K562 (cell line): Measurements from ENCODE around the gene PTPMT1. TPM values are rescaled to one million over a fixed set of nuclear protein-coding genes. Genes with fewer than 3 reads are reported as not detected.
A peak's percentile ranks its signal among the peaks of the same experiment; 100 is the strongest.

Experiments used
- BRD9 ChIP-seq: fragments of 450-650 bp; IDR thresholded peaks from 2 replicates; pipeline ENCODE4 v1.6.1; 2018; ENCODE audit warnings: low read depth; ENCODE audit not compliant: partially characterized antibody
- BRF1 ChIP-seq: IDR thresholded peaks from 3 replicates; pipeline ENCODE4 v1.6.1; 2011; ENCODE audit warnings: borderline replicate concordance, mild to moderate bottlenecking; ENCODE audit not compliant: insufficient read length; ENCODE audit errors: extremely low read depth
- DPF2 ChIP-seq: fragments of 450-650 bp; IDR thresholded peaks from 2 replicates; pipeline ENCODE4 v1.6.1; 2016
- HLTF ChIP-seq: fragments of 450-650 bp; IDR thresholded peaks from 2 replicates; pipeline ENCODE4 v1.6.1; 2016
- HMBOX1 ChIP-seq: sonication (generic); IDR thresholded peaks from 2 replicates; pipeline ENCODE4 v1.6.1; 2016
- KAT2B ChIP-seq: IDR thresholded peaks from one replicate; pipeline ENCODE4 v1.6.1; 2012; ENCODE audit warnings: low read depth, mild to moderate bottlenecking, control low read depth, inconsistent platforms, low read length, moderate library complexity
- KLF1 ChIP-seq: fragments of 450-650 bp; IDR thresholded peaks from 2 replicates; pipeline ENCODE4 v1.6.1; 2016; ENCODE audit warnings: missing genetic modification characterization, missing compliant biosample characterization
- NR0B1 ChIP-seq: fragments of 450-650 bp; IDR thresholded peaks from one replicate; pipeline ENCODE4 v1.6.1; 2018; ENCODE audit warnings: mild to moderate bottlenecking, moderate library complexity; ENCODE audit not compliant: partially characterized antibody
- REST ChIP-seq, 2 experiments: fragments of 450-650 bp; formaldehyde crosslinking in 1 of 2; IDR thresholded peaks; 2 replicates each; pipeline versions ENCODE4 v1.4.0 to v1.6.1; 2014 to 2020; ENCODE audit warnings: mild to moderate bottlenecking in 2 of 2, borderline replicate concordance in 1 of 2, low read depth in 1 of 2
- SAFB ChIP-seq: fragments of 200-400 bp; formaldehyde crosslinking; IDR thresholded peaks from 2 replicates; pipeline ENCODE4 v1.6.1; 2017; ENCODE audit warnings: low read depth, low read length, borderline replicate concordance
- SMARCA4 ChIP-seq: fragments of 450-650 bp; IDR thresholded peaks from 2 replicates; pipeline ENCODE4 v1.6.1; 2016
- THRAP3 ChIP-seq: fragments of 450-650 bp; IDR thresholded peaks from 2 replicates; pipeline ENCODE4 v1.6.1; 2016; ENCODE audit warnings: mild to moderate bottlenecking, inconsistent platforms, borderline replicate concordance
- ZNF282 ChIP-seq: sonication (generic); formaldehyde crosslinking; IDR thresholded peaks from 2 replicates; pipeline ENCODE4 v1.8.1; 2023; ENCODE audit warnings: missing genetic modification reagents
- ZNF408 ChIP-seq: fragments of 250-450 bp; sonication (Bioruptor Pico); IDR thresholded peaks from 2 replicates; pipeline ENCODE4 v1.4.0; 2020; ENCODE audit warnings: low read depth, mild to moderate bottlenecking, moderate library complexity
- ZNF589 ChIP-seq: fragments of 200-800 bp; sonication (Bioruptor generic); IDR thresholded peaks from 2 replicates; pipeline ENCODE4 v1.6.1; 2016; ENCODE audit warnings: low read depth, missing genetic modification characterization, missing compliant biosample characterization
- ZNF668 ChIP-seq: fragments of 250-450 bp; sonication (Bioruptor Pico); IDR thresholded peaks from 2 replicates; pipeline ENCODE4 v1.8.0; 2022; ENCODE audit warnings: mild to moderate bottlenecking, inconsistent platforms
- ZNF740 ChIP-seq, 3 experiments: fragments of 200-800 bp in 1 of 3; sonication (Bioruptor generic) in 1 of 3; sonication (generic) in 1 of 3; formaldehyde crosslinking in 1 of 3; IDR thresholded peaks; 2 replicates each; pipeline versions ENCODE4 v1.6.1 to v1.8.0; 2016 to 2022; ENCODE audit warnings: mild to moderate bottlenecking in 2 of 3, missing compliant biosample characterization in 2 of 3, missing genetic modification characterization in 2 of 3, missing genetic modification reagents in 1 of 3
- polyA plus RNA-seq, 8 experiments: library from polyadenylated mRNA; depleted of rRNA in 4 of 8; stranded (reverse) in 5 of 8; unstranded in 3 of 8; fragments of >200 nt; fragmentation: Nextera tagmentation in 2 of 8; fragmentation: Illumina TruSeq in 1 of 8; extraction: Ambion mirVana in 2 of 8; extraction: Trizol in 1 of 8; gene quantifications; 2 replicates each; pipeline versions ENCODE4 v1.2.1 to v1.2.3, GENCODE V29; 2011 to 2014; ENCODE audit warnings: inconsistent platforms in 1 of 8, missing spikeins in 1 of 8
- total RNA-seq, 7 experiments: library from RNA; depleted of rRNA in 6 of 7; stranded (reverse); fragments of >200 nt in 6 of 7; fragmentation: Illumina TruSeq in 2 of 7; extraction: Trizol in 2 of 7; gene quantifications; 2 replicates each; pipeline versions ENCODE4 v1.2.1 to v1.2.3, GENCODE V29; 2011 to 2021; ENCODE audit warnings: low replicate concordance in 1 of 7

The PTPMT1 gene
- total and polyA plus RNA-seq, 9 of the 15 experiments (the other 6 are each of a cell fraction or from before 2014, with no cell fraction given) = 10.4 to 140 (median 67.2) TPM

GRCh38 chr11:47605921-47606320 lies 40.5 kb downstream of the PTPMT1 start (continued):
- TF ChIP-seq THRAP3 (no peak), REST (IDR thresholded peaks at IDR 0.05; ENCODE audit: borderline replicate concordance) (no peak), REST (CRISPR knock-in tag; IDR thresholded peaks at IDR 0.05; ENCODE audit: low read depth) (no peak), ZNF282 (CRISPR knock-in tag) (no peak), KAT2B (no peak), SAFB (no peak), HLTF (no peak), SMARCA4 (peak; percentile 34; the same call in 1 of the 2 replicates), ZNF668 (CRISPR knock-in tag) (no peak), ZNF740 (CRISPR knock-in tag; IDR thresholded peaks at IDR 0.05) (no peak), ZNF740 (tag; IDR thresholded peaks at IDR 0.05) (no peak), HMBOX1 (no peak), ZNF589 (no peak), NR0B1 (no peak), DPF2 (peak; percentile 66; the same call in 1 of the 2 replicates), KLF1 (tag) (no peak), BRD9 (no peak), ZNF408 (no peak), BRF1 (no peak)
